NB4 (cell line): ENCODE results near the gene C5orf15.
A peak's percentile ranks its signal among the peaks of the same experiment; 100 is the strongest.

Experiments used
- DNase-seq: peaks from one replicate; pipeline ENCODE4 v3.0.0; 2010; ENCODE audit warnings: low read depth
- H3K4me3 ChIP-seq: one replicate; pipeline ENCODE4 v1.5.1; 2011; ENCODE audit warnings: mild to moderate bottlenecking, low read depth, low read length, moderate library complexity
- CTCF ChIP-seq: IDR thresholded peaks from one replicate; pipeline ENCODE4 v1.5.1; 2012; ENCODE audit warnings: low read depth, low read length
- MAX ChIP-seq: IDR thresholded peaks from 2 replicates; pipeline ENCODE4 v1.6.1; 2011; ENCODE audit warnings: low read depth, low read length
- MYC ChIP-seq: IDR thresholded peaks from 2 replicates; pipeline ENCODE4 v1.6.1; 2011; ENCODE audit warnings: low read depth, low read length
- POLR2A ChIP-seq: IDR thresholded peaks from 2 replicates; pipeline ENCODE4 v1.6.1; 2011; ENCODE audit warnings: mild to moderate bottlenecking; ENCODE audit not compliant: insufficient read length; ENCODE audit errors: extremely low read depth

Gene C5orf15

GRCh38 chr5:133934311-133934710 is 34.1 kb downstream of the C5orf15 start:
- no peak for DNase-seq
- TF ChIP-seq CTCF (no peak), MAX (no peak), POLR2A (no peak), MYC (no peak)
- no peak overlapping the region for H3K4me3 ChIP-seq

DNA sequence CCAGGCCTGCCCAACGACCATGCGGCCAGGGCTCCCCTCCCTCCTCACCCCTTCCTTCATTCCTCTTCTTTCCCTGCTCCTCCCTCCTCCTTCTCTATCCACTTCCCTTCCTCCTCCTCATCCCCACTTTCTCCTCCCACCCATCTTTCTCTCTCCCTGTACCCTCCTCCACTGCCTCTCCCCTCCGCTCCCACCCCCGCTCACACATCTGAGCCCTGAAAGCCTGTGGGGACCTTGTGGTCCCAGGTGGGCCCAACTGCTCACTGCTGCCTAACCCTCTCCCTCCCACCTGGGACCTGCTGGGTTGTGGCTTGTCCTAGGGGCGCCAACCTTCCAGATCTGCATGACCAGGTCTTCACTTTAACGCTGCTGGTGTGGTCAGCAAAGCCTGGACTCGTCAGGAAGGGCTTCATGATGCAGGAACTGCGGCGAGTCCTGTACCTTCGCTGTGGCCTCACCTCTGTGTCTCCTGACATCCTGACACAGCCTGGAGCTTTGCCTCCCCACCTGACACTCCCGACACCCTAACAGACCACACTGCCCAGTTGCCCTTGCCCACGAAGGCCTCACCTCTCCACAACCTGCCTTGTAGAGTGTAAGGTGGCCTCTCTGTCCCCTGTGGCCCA is 34.6 kb downstream of the C5orf15 start:
- H3K4me3 ChIP-seq, result no peak overlapping the region
- TF ChIP-seq MAX, result no peak
- TF ChIP-seq MYC, result no peak
- no peak for DNase-seq

DNA sequence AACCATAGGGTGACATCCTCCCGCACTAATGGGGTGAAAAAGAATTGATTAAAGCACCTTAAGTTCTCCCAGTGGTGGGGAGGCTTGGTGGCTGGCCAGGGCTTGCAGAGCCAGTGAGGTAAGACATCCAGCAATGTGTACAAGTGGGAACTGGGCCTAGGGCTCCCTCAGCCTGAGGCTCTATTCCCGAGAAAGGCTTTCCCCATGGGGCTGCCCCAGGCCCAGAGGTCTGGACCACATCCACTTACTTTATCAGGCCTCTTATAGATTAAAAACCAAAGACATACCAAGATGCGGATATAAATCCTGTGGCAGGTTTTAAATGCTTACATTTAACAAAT is 35.3 kb downstream of the C5orf15 start:
- DNase-seq, result no peak
- TF ChIP-seq CTCF, result no peak
- no peak for TF ChIP-seq POLR2A
- TF ChIP-seq MYC, result no peak
- no peak for TF ChIP-seq MAX
- H3K4me3 ChIP-seq, result no peak overlapping the region

- peak; percentile 67 for DNase-seq
- no peak for TF ChIP-seq POLR2A
- TF ChIP-seq CTCF, result no peak
- no peak for TF ChIP-seq MAX
- no peak overlapping the region for H3K4me3 ChIP-seq
Measured at GRCh38 chr5:133932441-133933168, 35.8 kb downstream of the C5orf15 start.

GRCh38 chr5:133931546-133931945 is 36.9 kb downstream of the C5orf15 start:
- TF ChIP-seq MAX (no peak), MYC (no peak), CTCF (no peak), POLR2A (no peak)
- H3K4me3 ChIP-seq, result no peak overlapping the region
- DNase-seq, result no peak

GRCh38 chr5:133930813-133931090 is 37.7 kb downstream of the C5orf15 start:
- H3K4me3 ChIP-seq, result no peak overlapping the region
- no peak for DNase-seq
- TF ChIP-seq CTCF (no peak), MAX (no peak), MYC (no peak), POLR2A (no peak)
